IMR-90 (cell line): ENCODE data around the gene PKHD1. TPM values are rescaled to one million over a fixed set of nuclear protein-coding genes. Genes with fewer than 3 reads are reported as not detected.

Experiments
- ATAC-seq: fragments of 200-7000 bp; cut with Tn5 transposase; 2 replicates; pipeline ENCODE4 v1.9.1; 2020; ENCODE audit warnings: low read depth, mild to moderate bottlenecking, moderate library complexity
- BruUV-seq: library from RNA; stranded (reverse); fragments of 400-500 nt; replicated peaks from 2 replicates; lab custom pipeline; 2021; lab: Mats Ljungman, UMichigan
- CTCF ChIA-PET: fragments of 300-600 bp; formaldehyde crosslinking; extraction: SDS; loops from one replicate; lab custom pipeline; 2021; ENCODE audit warnings: antibody characterized with exemption; lab: Yijun Ruan, JAX
- POLR2A ChIA-PET: fragments of 300-600 bp; sonication (Branson Sonifier 250); formaldehyde crosslinking; loops from one replicate; lab custom pipeline; 2022; ENCODE audit warnings: antibody characterized with exemption; ENCODE audit not compliant: unreplicated experiment; lab: Charles Lee
- DNase-seq: peaks from one replicate; pipeline ENCODE4 v3.0.0; 2013
- H2AFZ ChIP-seq: replicated peaks from 2 replicates; pipeline ENCODE3; 2013; ENCODE audit warnings: low read length, mild to moderate bottlenecking; ENCODE audit not compliant: poor library complexity
- H2AK5ac ChIP-seq: 2 replicates; pipeline ENCODE4 v1.6.1; 2013; ENCODE audit warnings: low read depth, low read length, inconsistent platforms
- H2AK9ac ChIP-seq: replicated peaks from 2 replicates; pipeline ENCODE3; 2013; ENCODE audit warnings: mild to moderate bottlenecking, low read depth, low read length, moderate library complexity; ENCODE audit not compliant: poor library complexity
- H2BK120ac ChIP-seq: 2 replicates; pipeline ENCODE4 v1.6.1; 2013; ENCODE audit warnings: low read depth, low read length, inconsistent platforms
- H2BK15ac ChIP-seq: 3 replicates; pipeline ENCODE4 v1.6.1; 2013; ENCODE audit warnings: low read depth, low read length, inconsistent platforms
- H2BK20ac ChIP-seq: 2 replicates; pipeline ENCODE4 v1.6.1; 2013; ENCODE audit warnings: low read depth, mild to moderate bottlenecking, inconsistent platforms, low read length, moderate library complexity
- H2BK5ac ChIP-seq: 2 replicates; pipeline ENCODE4 v1.6.1; 2013; ENCODE audit warnings: mild to moderate bottlenecking, low read depth, low read length, inconsistent platforms; ENCODE audit not compliant: poor library complexity, severe bottlenecking
- H3K14ac ChIP-seq: replicated peaks from 2 replicates; pipeline ENCODE4 v1.6.1; 2013; ENCODE audit warnings: low read depth, low read length, inconsistent platforms
- H3K18ac ChIP-seq: 2 replicates; pipeline ENCODE4 v1.6.1; 2013; ENCODE audit warnings: low read depth, low read length, control low read depth
- H3K23ac ChIP-seq: 2 replicates; pipeline ENCODE4 v1.6.1; 2013; ENCODE audit warnings: low read depth, low read length, inconsistent platforms
- H3K27ac ChIP-seq: 2 replicates; pipeline ENCODE4 v1.5.1; 2013; ENCODE audit warnings: mild to moderate bottlenecking, control low read depth, low read length; ENCODE audit not compliant: insufficient read depth
- H3K27me3 ChIP-seq: 2 replicates; pipeline ENCODE4 v1.6.1; 2013; ENCODE audit warnings: low read length; ENCODE audit not compliant: control insufficient read depth, insufficient read depth
- H3K36me3 ChIP-seq: 2 replicates; pipeline ENCODE4 v1.6.1; 2013; ENCODE audit warnings: low read length, mixed read lengths; ENCODE audit not compliant: control insufficient read depth, insufficient read depth
- H3K4ac ChIP-seq: 2 replicates; pipeline ENCODE4 v1.6.1; 2013; ENCODE audit warnings: low read depth, low read length, inconsistent platforms
- H3K4me1 ChIP-seq: 2 replicates; pipeline ENCODE4 v1.6.1; 2013; ENCODE audit warnings: low read length, mixed read lengths; ENCODE audit not compliant: control insufficient read depth, insufficient read depth
- H3K4me2 ChIP-seq: 2 replicates; pipeline ENCODE4 v1.6.1; 2013; ENCODE audit warnings: low read depth, mild to moderate bottlenecking, control low read depth, low read length, moderate library complexity
- H3K4me3 ChIP-seq: 2 replicates; pipeline ENCODE4 v1.5.1; 2013; ENCODE audit warnings: low read depth, mild to moderate bottlenecking, control low read depth, low read length, moderate library complexity; ENCODE audit not compliant: insufficient read depth
- H3K56ac ChIP-seq: 2 replicates; pipeline ENCODE4 v1.6.1; 2013; ENCODE audit warnings: low read length, inconsistent platforms; ENCODE audit not compliant: insufficient read depth; ENCODE audit errors: extremely low read depth
- H3K79me1 ChIP-seq, 2 experiments: 2 replicates each; pipeline ENCODE4 v1.6.1; 2013; ENCODE audit warnings: low read length in 2 of 2, inconsistent platforms in 1 of 2, low read depth in 1 of 2
- H3K9ac ChIP-seq: 2 replicates; pipeline ENCODE4 v1.6.1; 2013; ENCODE audit warnings: low read depth, low read length, control low read depth
- H3K9me1 ChIP-seq: 2 replicates; pipeline ENCODE4 v1.6.1; 2013; ENCODE audit warnings: low read length, inconsistent platforms; ENCODE audit not compliant: insufficient read depth
- H3K9me3 ChIP-seq: 2 replicates; pipeline ENCODE4 v1.6.1; 2013; ENCODE audit warnings: low read length; ENCODE audit not compliant: control insufficient read depth, insufficient read depth
- H4K20me1 ChIP-seq: 2 replicates; pipeline ENCODE4 v1.6.1; 2013; ENCODE audit warnings: low read length, inconsistent platforms; ENCODE audit not compliant: insufficient read depth
- H4K5ac ChIP-seq: 2 replicates; pipeline ENCODE4 v1.6.1; 2013; ENCODE audit warnings: mild to moderate bottlenecking, low read depth, low read length, control low read depth
- H4K8ac ChIP-seq, 2 experiments: 2 replicates each; pipeline ENCODE4 v1.6.1; 2013; ENCODE audit warnings: low read depth in 2 of 2, low read length in 2 of 2, control low read depth in 1 of 2, inconsistent platforms in 1 of 2
- H4K91ac ChIP-seq: 2 replicates; pipeline ENCODE4 v1.6.1; 2013; ENCODE audit warnings: low read depth, low read length, inconsistent platforms; ENCODE audit not compliant: insufficient read depth
- CHD1 ChIP-seq: IDR thresholded peaks from 2 replicates; pipeline ENCODE4 v1.6.1; 2012; ENCODE audit warnings: low read depth, low read length, improper control_type of control experiment
- RFX5 ChIP-seq: IDR thresholded peaks from 2 replicates; pipeline ENCODE4 v1.8.0; 2012; ENCODE audit warnings: low read depth, mild to moderate bottlenecking, low read length, moderate library complexity
- WGBS, 2 experiments: methylation state at CpG; one replicate each; pipeline versions ENCODE4 v1.1.5 to v1.1.7; 2013; ENCODE audit warnings: missing lambda C conversion rate in 2 of 2; ENCODE audit not compliant: insufficient read length in 1 of 2; ENCODE audit errors: extremely low coverage in 2 of 2; 5-methylcytosine and 5-hydroxymethylcytosine counted together
- dilution Hi-C: fragments of 300-500 bp; cut with HindIII; formaldehyde crosslinking; loops from one replicate; pipeline ENCODE4 v1.14.3; 2018; ENCODE audit warnings: low sequenced_read_pairs; ENCODE audit not compliant: unreplicated experiment
- in situ Hi-C: fragments of 300-500 bp; cut with MboI; formaldehyde crosslinking; loops from 3 replicates; pipeline ENCODE4 v1.14.3; 2019; ENCODE audit warnings: low sequenced_read_pairs, inconsistent platforms, mixed read lengths
- intact Hi-C: fragments of 100-400 bp; cut with micrococcal nuclease; formaldehyde crosslinking; loops from 2 replicates; pipeline ENCODE4 v1.10.0; 2022
- polyA plus RNA-seq, 3 experiments: library from polyadenylated mRNA; depleted of rRNA; stranded (reverse); fragments of >200 nt; gene quantifications; 2 replicates each; pipeline ENCODE4 v1.2.3, GENCODE V29; 2012; ENCODE audit warnings: low replicate concordance in 1 of 3
- total RNA-seq: library from RNA; depleted of rRNA; stranded (reverse); fragments of >200 nt; gene quantifications from 2 replicates; pipeline ENCODE4 v1.2.3, GENCODE V29; 2012
- TF ChIP-seq, protein P1 (sequence below): conservative IDR thresholded peaks from 2 replicates; pipeline ENCODE4 v1.5.1; 2012; ENCODE audit warnings: mild to moderate bottlenecking, low read depth, low read length, improper control_type of control experiment

The PKHD1 gene
- total and polyA plus RNA-seq, 2 of the 4 experiments (the other 2 are of a cell fraction): not detected

DNA sequence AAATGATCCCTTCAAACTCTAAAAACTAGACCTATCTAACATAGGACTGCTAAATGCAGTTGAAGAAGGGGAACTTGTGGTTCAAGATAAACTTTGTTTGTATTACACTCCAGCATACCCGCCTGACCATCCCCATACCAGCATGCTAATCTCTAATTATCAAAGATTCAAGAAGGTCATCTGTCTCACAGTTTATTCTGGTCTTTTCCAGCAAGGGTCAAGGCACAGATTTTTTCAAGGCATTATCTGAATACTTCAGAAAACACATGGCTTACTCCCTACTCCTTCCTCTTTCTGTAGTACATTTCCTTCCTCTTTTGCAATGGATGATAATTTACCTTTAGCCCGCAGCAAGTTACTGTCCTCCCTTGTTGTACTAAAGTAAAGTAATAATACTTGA is 174.1 kb downstream of the PKHD1 start:
- Histone ChIP-seq H3K4me3 (no peak overlapping the region), H3K27ac (no peak overlapping the region), H4K20me1 (no peaks in the 10 kb centered on the region), H3K4ac (no peak overlapping the region), H2BK120ac (no peak overlapping the region), H2AFZ (no peak overlapping the region), H3K56ac (no peak overlapping the region), H3K23ac (no peak overlapping the region), H3K9me3 (no peaks in the 10 kb centered on the region), H3K27me3 (no peaks in the 10 kb centered on the region), H3K14ac (no peak overlapping the region), H3K4me1 (no peaks in the 10 kb centered on the region), H3K36me3 (no peaks in the 10 kb centered on the region), H3K79me1 (no peaks in the 10 kb centered on the region), H2BK5ac (no peak overlapping the region), H4K5ac (no peak overlapping the region), H3K18ac (no peak overlapping the region), H3K9ac (no peak overlapping the region), H4K8ac (no peak overlapping the region), H3K9me1 (no peaks in the 10 kb centered on the region), H3K4me2 (no peak overlapping the region), H2BK20ac (no peak overlapping the region), H2AK9ac (no peak overlapping the region), H2AK5ac (no peak overlapping the region), H2BK15ac (no peak overlapping the region), H4K91ac (no peak overlapping the region)
- POLR2A ChIA-PET: no interaction called here
- ATAC-seq: no peak
- intact Hi-C loops (no loop called here), dilution Hi-C loops (no loop called here), in situ Hi-C loops (no loop called here)
- no TSS peak for BruUV-seq
- no CpG with 5 or more reads among the region's 2 CpGs for WGBS, 2 experiments
- DNase-seq: no peak
- CTCF ChIA-PET: no interaction called here
- no peak for TF ChIP-seq CHD1
- TF ChIP-seq, protein P1, sequence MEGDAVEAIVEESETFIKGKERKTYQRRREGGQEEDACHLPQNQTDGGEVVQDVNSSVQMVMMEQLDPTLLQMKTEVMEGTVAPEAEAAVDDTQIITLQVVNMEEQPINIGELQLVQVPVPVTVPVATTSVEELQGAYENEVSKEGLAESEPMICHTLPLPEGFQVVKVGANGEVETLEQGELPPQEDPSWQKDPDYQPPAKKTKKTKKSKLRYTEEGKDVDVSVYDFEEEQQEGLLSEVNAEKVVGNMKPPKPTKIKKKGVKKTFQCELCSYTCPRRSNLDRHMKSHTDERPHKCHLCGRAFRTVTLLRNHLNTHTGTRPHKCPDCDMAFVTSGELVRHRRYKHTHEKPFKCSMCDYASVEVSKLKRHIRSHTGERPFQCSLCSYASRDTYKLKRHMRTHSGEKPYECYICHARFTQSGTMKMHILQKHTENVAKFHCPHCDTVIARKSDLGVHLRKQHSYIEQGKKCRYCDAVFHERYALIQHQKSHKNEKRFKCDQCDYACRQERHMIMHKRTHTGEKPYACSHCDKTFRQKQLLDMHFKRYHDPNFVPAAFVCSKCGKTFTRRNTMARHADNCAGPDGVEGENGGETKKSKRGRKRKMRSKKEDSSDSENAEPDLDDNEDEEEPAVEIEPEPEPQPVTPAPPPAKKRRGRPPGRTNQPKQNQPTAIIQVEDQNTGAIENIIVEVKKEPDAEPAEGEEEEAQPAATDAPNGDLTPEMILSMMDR: no peak
- TF ChIP-seq RFX5: no peak
